B cell (primary cell): ENCODE measurements around the gene LACTB. TPM values are rescaled to one million over a fixed set of nuclear protein-coding genes. Genes with fewer than 3 reads are reported as not detected.

Experiments
- ATAC-seq: fragments of 200-7000 bp; cut with Tn5 transposase; one replicate; pipeline ENCODE4 v1.10.0; 2021; ENCODE audit warnings: low read depth, mild to moderate bottlenecking, moderate number of reproducible peaks, moderate library complexity
- CTCF ChIA-PET: fragments of 350-600 bp; sonication (Branson Sonifier 250); formaldehyde crosslinking; loops from one replicate; lab custom pipeline; 2021; ENCODE audit warnings: antibody characterized with exemption, inconsistent platforms; lab: Charles Lee
- POLR2A ChIA-PET: fragments of 350-600 bp; sonication (Branson Sonifier 250); formaldehyde crosslinking; loops from one replicate; lab custom pipeline; 2021; ENCODE audit warnings: antibody characterized with exemption; lab: Charles Lee
- DNase-seq: peaks from one replicate; pipeline ENCODE4 v3.0.0; 2013
- H2AFZ ChIP-seq: 2 replicates; pipeline ENCODE4 v1.6.1; 2012; ENCODE audit warnings: mild to moderate bottlenecking, low read depth, low read length; ENCODE audit not compliant: insufficient read depth, poor library complexity, severe bottlenecking
- H3K27ac ChIP-seq, 2 donors: 1 replicate in 1 of 2; 2 replicates in 1 of 2; pipeline ENCODE4 v1.5.1; 2012 to 2013; ENCODE audit warnings: low read length in 2 of 2, mild to moderate bottlenecking in 2 of 2, moderate library complexity in 1 of 2
- H3K27me3 ChIP-seq, 4 experiments: fragments of 200-600 bp in 1 of 4; sonication (generic) in 1 of 4; replicated peaks in 1 of 4; 1 replicate in 2 of 4; 2 replicates in 2 of 4; pipeline versions ENCODE4 v1.6.1 to v1.7.0; 2013 to 2016; ENCODE audit warnings: low read length in 3 of 4, mild to moderate bottlenecking in 2 of 4, mixed read lengths in 1 of 4, moderate library complexity in 1 of 4; ENCODE audit not compliant: insufficient read depth in 4 of 4, control insufficient read depth in 3 of 4; ENCODE audit errors: control extremely low read depth in 1 of 4
- H3K36me3 ChIP-seq, 2 experiments: replicated peaks in 1 of 2; 1 replicate in 1 of 2; 2 replicates in 1 of 2; pipeline versions ENCODE4 v1.6.1 to v1.7.1; 2013; ENCODE audit warnings: low read length in 1 of 2; ENCODE audit not compliant: insufficient read depth in 2 of 2, control insufficient read depth in 1 of 2; ENCODE audit errors: control extremely low read depth in 1 of 2, extremely low read depth in 1 of 2
- H3K4me1 ChIP-seq, 2 donors: fragments of 200-600 bp in 1 of 2; sonication (generic) in 1 of 2; 1 replicate in 1 of 2; 2 replicates in 1 of 2; pipeline versions ENCODE4 v1.5.1 to v1.6.1; 2013 to 2017; ENCODE audit warnings: low read length in 2 of 2; ENCODE audit not compliant: control insufficient read depth in 2 of 2, insufficient read depth in 2 of 2
- H3K4me2 ChIP-seq: replicated peaks from 2 replicates; pipeline ENCODE3; 2012; ENCODE audit warnings: mild to moderate bottlenecking, low read depth, low read length; ENCODE audit not compliant: poor library complexity, severe bottlenecking
- H3K4me3 ChIP-seq, 5 experiments: fragments of 200-600 bp in 1 of 5; sonication (generic) in 1 of 5; 1 replicate in 3 of 5; 2 replicates in 2 of 5; pipeline versions ENCODE4 v1.5.1 to v1.7.0; 2011 to 2016; ENCODE audit warnings: low read length in 4 of 5, mild to moderate bottlenecking in 4 of 5, low read depth in 2 of 5, control low read depth in 1 of 5, moderate library complexity in 1 of 5; ENCODE audit not compliant: insufficient read depth in 1 of 5; ENCODE audit errors: control extremely low read depth in 1 of 5, extremely low read depth in 1 of 5
- H3K79me2 ChIP-seq: fragments of 200-600 bp; sonication (generic); one replicate; pipeline ENCODE4 v1.6.0; 2016; ENCODE audit warnings: low read length; ENCODE audit not compliant: control insufficient read depth, insufficient read depth
- H3K9ac ChIP-seq: fragments of 200-600 bp; sonication (generic); 2 replicates; pipeline ENCODE4 v1.6.1; 2017; ENCODE audit warnings: mild to moderate bottlenecking, low read length, moderate library complexity
- H3K9me3 ChIP-seq, 3 donors: one replicate each; pipeline versions ENCODE4 v1.6.1 to v1.7.1; 2013; ENCODE audit warnings: low read length in 2 of 3; ENCODE audit not compliant: control insufficient read depth in 2 of 3, insufficient read depth in 1 of 3; ENCODE audit errors: control extremely low read depth in 1 of 3
- H4K20me1 ChIP-seq: 2 replicates; pipeline ENCODE4 v1.6.0; 2012; ENCODE audit warnings: mild to moderate bottlenecking, low read length; ENCODE audit not compliant: insufficient read depth, control insufficient read depth, poor library complexity, severe bottlenecking
- H3K27ac Mint-ChIP-seq: one replicate; pipeline ENCODE4 v1.8.0; 2021; ENCODE audit warnings: mixed read lengths
- H3K27me3 Mint-ChIP-seq: one replicate; pipeline ENCODE4 v1.8.0; 2021; ENCODE audit warnings: mixed read lengths
- H3K4me1 Mint-ChIP-seq: one replicate; pipeline ENCODE4 v1.8.0; 2021; ENCODE audit warnings: mixed read lengths
- H3K4me3 Mint-ChIP-seq: one replicate; pipeline ENCODE4 v1.8.0; 2021; ENCODE audit warnings: mixed read lengths
- H3K9me3 Mint-ChIP-seq: one replicate; pipeline ENCODE4 v1.8.0; 2022; ENCODE audit warnings: mixed read lengths; ENCODE audit not compliant: insufficient read depth
- CTCF ChIP-seq: fragments of 200-600 bp; IDR thresholded peaks from one replicate; pipeline ENCODE4 v1.8.0; 2022; ENCODE audit warnings: antibody characterized with exemption, mild to moderate bottlenecking
- EZH2 ChIP-seq: IDR thresholded peaks from 2 replicates; pipeline ENCODE4 v1.6.1; 2012; ENCODE audit warnings: borderline replicate concordance, low read depth, mild to moderate bottlenecking, moderate library complexity, low read length; ENCODE audit not compliant: insufficient read depth, poor library complexity, severe bottlenecking
- WGBS: methylation state at CpG from one replicate; pipeline ENCODE4 v1.1.5; 2013; ENCODE audit warnings: missing lambda C conversion rate; ENCODE audit not compliant: insufficient coverage; 5-methylcytosine and 5-hydroxymethylcytosine counted together
- intact Hi-C: fragments of 100-400 bp; cut with micrococcal nuclease; formaldehyde crosslinking; loops from one replicate; pipeline ENCODE4 v1.10.0; 2022
- polyA plus RNA-seq: library from polyadenylated mRNA; depleted of rRNA; stranded (reverse); fragments of >200 nt; gene quantifications from 2 replicates; pipeline ENCODE4 v1.2.3, GENCODE V29; 2012
- total RNA-seq, 2 donors: library from RNA; stranded (reverse); fragments of 120-200 nt in 1 of 2; gene quantifications; 1 replicate in 1 of 2; 2 replicates in 1 of 2; pipeline versions ENCODE4 v1.2.3 to v1.2.4, GENCODE V29; 2013 to 2022

The LACTB gene
- total and polyA plus RNA-seq, 2 donors (not counting 1 experiment from before 2014, with no cell fraction given), result 5.0 to 20.0 TPM

GRCh38 chr15:63107895-63108546 is 13.6 kb upstream of the LACTB start:
- DNase-seq, result no peak
- Histone ChIP-seq H3K4me2 (no peak overlapping the region), H3K79me2 (no peaks in the 10 kb centered on the region), H2AFZ (no peak overlapping the region), H3K4me1 (no peaks in the 10 kb centered on the region), H3K27ac (no peak overlapping the region), H3K27me3 (peaks cover 0 to 9% (median 0%) of the 10 kb centered on the region in 4 experiments), H3K9me3 (peaks cover 0 to 12% (median 0%) of the 10 kb centered on the region in 3 donors), H3K4me3 (no peak overlapping the region), H3K36me3 (no peaks in the 10 kb centered on the region), H3K9ac (no peak overlapping the region), H4K20me1 (no peaks in the 10 kb centered on the region)
- ChIA-PET POLR2A (no interaction called here), CTCF (interaction anchor here (0.7 to 1.4 kb wide), 2 partner anchors 11 to 60 kb away, joined by 3 to 5 read pairs; no protein-coding TSS in a partner anchor)
- WGBS, result 95% methylated on average over 8 of the region's 9 CpGs
- TF ChIP-seq EZH2 (no peak), CTCF (no peak)
- no peak overlapping the region for H3K4me3 Mint-ChIP-seq
- H3K4me1 Mint-ChIP-seq, result no peaks in the 10 kb centered on the region
- intact Hi-C loops, result no loop called here
- ATAC-seq, result no peak
- H3K9me3 Mint-ChIP-seq, result no peaks in the 10 kb centered on the region
- peaks cover 19% of the 10 kb centered on the region for H3K27me3 Mint-ChIP-seq
- H3K27ac Mint-ChIP-seq, result no peak overlapping the region

GRCh38 chr15:63109498-63109897 is 12.2 kb upstream of the LACTB start:
- no peak overlapping the region for H3K27ac ChIP-seq
- DNase-seq (no peak), ATAC-seq (no peak)
- WGBS, result 100% methylated on average over 2 of the region's 2 CpGs
- ChIA-PET POLR2A (no interaction called here), CTCF (no interaction called here)
- H4K20me1 ChIP-seq, result no peaks in the 10 kb centered on the region
- H3K4me1 Mint-ChIP-seq, result no peaks in the 10 kb centered on the region
- H3K36me3 ChIP-seq, result no peaks in the 10 kb centered on the region
- TF ChIP-seq CTCF (no peak), EZH2 (no peak)
- H3K27ac Mint-ChIP-seq, result no peak overlapping the region
- H3K9me3 ChIP-seq, result peaks cover 0 to 12% (median 0%) of the 10 kb centered on the region in 3 donors
- no peak overlapping the region for H2AFZ ChIP-seq
- no peaks in the 10 kb centered on the region for H3K79me2 ChIP-seq
- peaks cover 0 to 3% (median 0%) of the 10 kb centered on the region in 4 experiments for H3K27me3 ChIP-seq
- H3K4me3 ChIP-seq, result no peak overlapping the region
- no peaks in the 10 kb centered on the region for H3K4me1 ChIP-seq
- peaks cover 14% of the 10 kb centered on the region for H3K27me3 Mint-ChIP-seq
- no peaks in the 10 kb centered on the region for H3K9me3 Mint-ChIP-seq
- intact Hi-C loops, result no loop called here
- no peak overlapping the region for H3K4me3 Mint-ChIP-seq
- H3K4me2 ChIP-seq, result no peak overlapping the region
- no peak overlapping the region for H3K9ac ChIP-seq
